ENCODE results near the gene LTF.
"Not testable (repeated sequence)": the region's sequence is repeated elsewhere in the genome, so short reads cannot be mapped to it uniquely, and the experiment has no call there.

Gene LTF

GRCh38 chr3:46408853-46409252, 55.9 kb downstream of the LTF start:
- no peak overlapping the region for H3K9ac ChIP-seq (ENCODE audit: low read length)
- H3K27ac ChIP-seq (ENCODE audit: low read depth, low read length): no peak overlapping the region
- H3K36me3 ChIP-seq (ENCODE audit: control insufficient read depth, insufficient read depth, low read length): no peaks in the 10 kb centered on the region
- no peaks in the 10 kb centered on the region for H3K9me3 ChIP-seq (ENCODE audit: control insufficient read depth, insufficient read depth, low read depth, low read length)
- H3K4me1 ChIP-seq (ENCODE audit: control insufficient read depth, insufficient read depth, low read length): no peaks in the 10 kb centered on the region; the same call in 1 of the 2 replicates
- H3K4me3 ChIP-seq (ENCODE audit: low read depth, low read length): no peak overlapping the region
- H3K27me3 ChIP-seq (ENCODE audit: control insufficient read depth, insufficient read depth, low read length): no peaks in the 10 kb centered on the region

GRCh38 chr3:46407970-46408369, 56.7 kb downstream of the LTF start:
- no peaks in the 10 kb centered on the region for H3K27me3 ChIP-seq (ENCODE audit: control insufficient read depth, insufficient read depth, low read length)
- no peak overlapping the region for H3K9ac ChIP-seq (ENCODE audit: low read length)
- H3K4me1 ChIP-seq (ENCODE audit: control insufficient read depth, insufficient read depth, low read length): no peaks in the 10 kb centered on the region; the same call in 1 of the 2 replicates
- no peaks in the 10 kb centered on the region for H3K36me3 ChIP-seq (ENCODE audit: control insufficient read depth, insufficient read depth, low read length)
- no peak overlapping the region for H3K27ac ChIP-seq (ENCODE audit: low read depth, low read length)
- H3K4me3 ChIP-seq (ENCODE audit: low read depth, low read length): no peak overlapping the region
- H3K9me3 ChIP-seq (ENCODE audit: control insufficient read depth, insufficient read depth, low read depth, low read length): no peaks in the 10 kb centered on the region

GRCh38 chr3:46406788-46407611, 57.7 kb downstream of the LTF start, which contains the start of the genes CCR5AS and CCRL2:
Gene CCR5AS, minus strand, starts transcription at chr3:46407066.
Gene CCRL2, plus strand, starts transcription at chr3:46407259. Its CDS starts 821 bp downstream, at chr3:46408080.
- Histone ChIP-seq H3K4me1 (ENCODE audit: control insufficient read depth, insufficient read depth, low read length) (no peaks in the 10 kb centered on the region; the same call in 1 of the 2 replicates), H3K27me3 (ENCODE audit: control insufficient read depth, insufficient read depth, low read length) (no peaks in the 10 kb centered on the region), H3K4me3 (ENCODE audit: low read depth, low read length) (no peak within 1 kb of the TSS), H3K36me3 (ENCODE audit: control insufficient read depth, insufficient read depth, low read length) (no peaks in the 10 kb centered on the region), H3K9me3 (ENCODE audit: control insufficient read depth, insufficient read depth, low read depth, low read length) (no peaks in the 10 kb centered on the region), H3K9ac (ENCODE audit: low read length) (no peak within 1 kb of the TSS), H3K27ac (ENCODE audit: low read depth, low read length) (no peak within 1 kb of the TSS)

- Histone ChIP-seq H3K27me3 (ENCODE audit: control insufficient read depth, insufficient read depth, low read length) (no peaks in the 10 kb centered on the region), H3K9ac (ENCODE audit: low read length) (no peak overlapping the region), H3K4me3 (ENCODE audit: low read depth, low read length) (no peak overlapping the region), H3K36me3 (ENCODE audit: control insufficient read depth, insufficient read depth, low read length) (no peaks in the 10 kb centered on the region), H3K9me3 (ENCODE audit: control insufficient read depth, insufficient read depth, low read depth, low read length) (no peaks in the 10 kb centered on the region), H3K4me1 (ENCODE audit: control insufficient read depth, insufficient read depth, low read length) (no peaks in the 10 kb centered on the region; the same call in 1 of the 2 replicates), H3K27ac (ENCODE audit: low read depth, low read length) (no peak overlapping the region)
Observed at GRCh38 chr3:46406443-46406787, 58.3 kb downstream of the LTF start.

GRCh38 chr3:46405301-46406019, 59.2 kb downstream of the LTF start:
- Histone ChIP-seq H3K27ac (ENCODE audit: low read depth, low read length) (no peak overlapping the region), H3K27me3 (ENCODE audit: control insufficient read depth, insufficient read depth, low read length) (no peaks in the 10 kb centered on the region), H3K36me3 (ENCODE audit: control insufficient read depth, insufficient read depth, low read length) (no peaks in the 10 kb centered on the region), H3K9ac (ENCODE audit: low read length) (no peak overlapping the region), H3K9me3 (ENCODE audit: control insufficient read depth, insufficient read depth, low read depth, low read length) (no peaks in the 10 kb centered on the region), H3K4me1 (ENCODE audit: control insufficient read depth, insufficient read depth, low read length) (no peaks in the 10 kb centered on the region; the same call in 1 of the 2 replicates), H3K4me3 (ENCODE audit: low read depth, low read length) (no peak overlapping the region)

- H3K9ac ChIP-seq (ENCODE audit: low read length); H3K4me3 ChIP-seq (ENCODE audit: low read depth, low read length); H3K4me1 ChIP-seq (ENCODE audit: control insufficient read depth, insufficient read depth, low read length); H3K9me3 ChIP-seq (ENCODE audit: control insufficient read depth, insufficient read depth, low read depth, low read length); H3K27ac ChIP-seq (ENCODE audit: low read depth, low read length); H3K27me3 ChIP-seq (ENCODE audit: control insufficient read depth, insufficient read depth, low read length); H3K36me3 ChIP-seq (ENCODE audit: control insufficient read depth, insufficient read depth, low read length): not testable (repeated sequence)
Observed at GRCh38 chr3:46402902-46403301, 61.8 kb downstream of the LTF start.

GRCh38 chr3:46401579-46401978, 63.1 kb downstream of the LTF start:
- H3K4me3 ChIP-seq (ENCODE audit: low read depth, low read length): no peak overlapping the region
- H3K27ac ChIP-seq (ENCODE audit: low read depth, low read length): no peak overlapping the region
- H3K27me3 ChIP-seq (ENCODE audit: control insufficient read depth, insufficient read depth, low read length): no peaks in the 10 kb centered on the region
- H3K9ac ChIP-seq (ENCODE audit: low read length): no peak overlapping the region
- H3K36me3 ChIP-seq (ENCODE audit: control insufficient read depth, insufficient read depth, low read length): no peaks in the 10 kb centered on the region
- H3K9me3 ChIP-seq (ENCODE audit: control insufficient read depth, insufficient read depth, low read depth, low read length): no peaks in the 10 kb centered on the region
- H3K4me1 ChIP-seq (ENCODE audit: control insufficient read depth, insufficient read depth, low read length): no peaks in the 10 kb centered on the region; the same call in 1 of the 2 replicates

- Histone ChIP-seq H3K27me3 (ENCODE audit: control insufficient read depth, insufficient read depth, low read length) (no peaks in the 10 kb centered on the region), H3K4me3 (ENCODE audit: low read depth, low read length) (no peak overlapping the region)
Observed at GRCh38 chr3:46400846-46401245, 63.9 kb downstream of the LTF start.

GRCh38 chr3:46400000-46400734, 64.5 kb downstream of the LTF start:
- Histone ChIP-seq H3K9me3 (ENCODE audit: control insufficient read depth, insufficient read depth, low read depth, low read length) (no peaks in the 10 kb centered on the region), H3K4me3 (ENCODE audit: low read depth, low read length) (no peak overlapping the region), H3K9ac (ENCODE audit: low read length) (no peak overlapping the region), H3K4me1 (ENCODE audit: control insufficient read depth, insufficient read depth, low read length) (no peaks in the 10 kb centered on the region; the same call in 1 of the 2 replicates), H3K27ac (ENCODE audit: low read depth, low read length) (no peak overlapping the region), H3K27me3 (ENCODE audit: control insufficient read depth, insufficient read depth, low read length) (no peaks in the 10 kb centered on the region), H3K36me3 (ENCODE audit: control insufficient read depth, insufficient read depth, low read length) (no peaks in the 10 kb centered on the region)

More at GRCh38 chr3:46400846-46401245, 63.9 kb downstream of the LTF start:
- H3K9me3 ChIP-seq (ENCODE audit: control insufficient read depth, insufficient read depth, low read depth, low read length): no peaks in the 10 kb centered on the region
- no peak overlapping the region for H3K27ac ChIP-seq (ENCODE audit: low read depth, low read length)
- H3K9ac ChIP-seq (ENCODE audit: low read length): no peak overlapping the region
- H3K4me1 ChIP-seq (ENCODE audit: control insufficient read depth, insufficient read depth, low read length): no peaks in the 10 kb centered on the region; the same call in 1 of the 2 replicates
- no peaks in the 10 kb centered on the region for H3K36me3 ChIP-seq (ENCODE audit: control insufficient read depth, insufficient read depth, low read length)

- H3K27ac ChIP-seq (ENCODE audit: low read depth, low read length): no peak overlapping the region
- no peak overlapping the region for H3K4me3 ChIP-seq (ENCODE audit: low read depth, low read length)
- H3K9me3 ChIP-seq (ENCODE audit: control insufficient read depth, insufficient read depth, low read depth, low read length): no peaks in the 10 kb centered on the region
- no peaks in the 10 kb centered on the region for H3K27me3 ChIP-seq (ENCODE audit: control insufficient read depth, insufficient read depth, low read length)
- no peaks in the 10 kb centered on the region; the same call in 1 of the 2 replicates for H3K4me1 ChIP-seq (ENCODE audit: control insufficient read depth, insufficient read depth, low read length)
- H3K9ac ChIP-seq (ENCODE audit: low read length): no peak overlapping the region
- no peaks in the 10 kb centered on the region for H3K36me3 ChIP-seq (ENCODE audit: control insufficient read depth, insufficient read depth, low read length)
Observed at GRCh38 chr3:46399557-46399956, 65.1 kb downstream of the LTF start.
